ENCODE results near the gene DDX31.

The DDX31 gene

GRCh38 chr9:132543960-132544359, 125.8 kb downstream of the DDX31 start:
- DNase-seq, result no peak

- DNase-seq, result no peak
These were observed 126.5 kb downstream of the DDX31 start for GRCh38 chr9:132543251-132543650.

Data from SW 1271 (cell line).